Fibroblast of villous mesenchyme (primary cell): ENCODE data around the gene TRIM39. TPM values are rescaled to one million over a fixed set of nuclear protein-coding genes. Genes with fewer than 3 reads are reported as not detected.
A peak's percentile ranks its signal among the peaks of the same experiment; 100 is the strongest.

ENCODE experiments used
- DNase-seq: peaks from one replicate; pipeline ENCODE4 v3.0.0-alpha.2; 2010; ENCODE audit warnings: low read depth
- H3K4me3 ChIP-seq: 2 replicates; pipeline ENCODE4 v1.5.1; 2011; ENCODE audit warnings: low read depth, mild to moderate bottlenecking, low read length
- total RNA-seq: library from RNA; depleted of rRNA; stranded (reverse); fragments of >200 nt; gene quantifications from 2 replicates; pipeline ENCODE4 v1.2.3, GENCODE V29; 2012
- TF ChIP-seq, protein P1 (sequence below): IDR thresholded peaks from 2 replicates; pipeline ENCODE4 v1.5.1; 2012; ENCODE audit warnings: low read depth, mild to moderate bottlenecking, low read length; ENCODE audit not compliant: insufficient read depth

Gene TRIM39
- total RNA-seq, 1 donor: 10.8 TPM

DNA sequence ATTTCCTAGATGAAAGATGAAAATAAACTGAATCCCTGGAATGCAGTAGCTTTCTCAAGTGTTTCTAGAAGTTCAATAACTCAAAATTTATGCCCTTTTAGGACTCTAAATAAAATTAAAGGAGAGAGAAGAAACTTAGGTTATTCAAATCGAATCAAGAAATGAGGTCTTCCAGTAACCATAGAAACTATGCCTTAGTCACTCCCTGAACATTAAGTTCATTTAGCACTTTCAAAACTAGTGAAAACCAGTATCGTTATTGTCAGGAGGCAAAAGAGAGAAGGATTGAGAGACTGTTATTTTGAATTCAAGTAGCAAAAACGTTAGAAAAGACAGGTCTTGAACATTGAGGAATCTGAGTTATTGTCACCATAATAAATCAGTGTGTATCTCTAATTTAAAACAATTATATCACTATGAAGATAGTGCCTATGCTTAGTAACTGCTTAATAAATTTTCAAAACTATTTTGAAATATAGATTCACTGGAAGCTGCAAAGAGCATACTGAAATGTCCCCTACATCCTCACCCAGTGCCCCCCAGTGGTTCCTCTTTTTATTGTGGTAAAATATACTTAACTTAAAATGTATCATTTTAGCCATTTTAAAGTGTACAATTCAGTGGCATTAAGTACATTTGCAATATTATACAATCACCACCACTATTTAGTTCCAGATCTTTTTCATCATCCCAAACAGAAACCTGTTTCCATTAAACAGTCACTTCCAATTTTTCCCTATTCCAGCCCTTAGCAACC, 22.9 kb downstream of the TRIM39 start:
- no peak overlapping the region for H3K4me3 ChIP-seq
- TF ChIP-seq, protein P1, sequence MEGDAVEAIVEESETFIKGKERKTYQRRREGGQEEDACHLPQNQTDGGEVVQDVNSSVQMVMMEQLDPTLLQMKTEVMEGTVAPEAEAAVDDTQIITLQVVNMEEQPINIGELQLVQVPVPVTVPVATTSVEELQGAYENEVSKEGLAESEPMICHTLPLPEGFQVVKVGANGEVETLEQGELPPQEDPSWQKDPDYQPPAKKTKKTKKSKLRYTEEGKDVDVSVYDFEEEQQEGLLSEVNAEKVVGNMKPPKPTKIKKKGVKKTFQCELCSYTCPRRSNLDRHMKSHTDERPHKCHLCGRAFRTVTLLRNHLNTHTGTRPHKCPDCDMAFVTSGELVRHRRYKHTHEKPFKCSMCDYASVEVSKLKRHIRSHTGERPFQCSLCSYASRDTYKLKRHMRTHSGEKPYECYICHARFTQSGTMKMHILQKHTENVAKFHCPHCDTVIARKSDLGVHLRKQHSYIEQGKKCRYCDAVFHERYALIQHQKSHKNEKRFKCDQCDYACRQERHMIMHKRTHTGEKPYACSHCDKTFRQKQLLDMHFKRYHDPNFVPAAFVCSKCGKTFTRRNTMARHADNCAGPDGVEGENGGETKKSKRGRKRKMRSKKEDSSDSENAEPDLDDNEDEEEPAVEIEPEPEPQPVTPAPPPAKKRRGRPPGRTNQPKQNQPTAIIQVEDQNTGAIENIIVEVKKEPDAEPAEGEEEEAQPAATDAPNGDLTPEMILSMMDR: no peak
- DNase-seq: no peak

DNA sequence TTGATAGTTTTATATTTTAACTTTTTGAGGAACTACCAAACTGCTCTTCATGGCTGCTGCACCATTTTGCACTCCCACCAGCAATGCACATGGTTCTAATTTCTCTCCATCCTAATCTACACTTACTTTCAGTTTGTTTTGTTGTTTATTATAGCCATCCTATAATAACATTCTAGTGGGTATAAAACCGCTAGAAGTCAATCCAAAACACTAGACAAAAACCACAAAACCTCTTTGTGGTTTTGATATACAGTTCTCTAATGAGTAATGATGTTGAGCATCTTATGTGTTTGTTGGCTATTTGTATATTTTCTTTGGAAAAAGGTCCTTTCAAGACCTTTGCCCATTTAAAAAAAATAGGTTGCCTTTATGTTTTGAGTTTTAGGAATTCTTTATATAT, 23.8 kb downstream of the TRIM39 start:
- no peak for DNase-seq
- no peak overlapping the region for H3K4me3 ChIP-seq
- TF ChIP-seq, protein P1: no peak

DNA sequence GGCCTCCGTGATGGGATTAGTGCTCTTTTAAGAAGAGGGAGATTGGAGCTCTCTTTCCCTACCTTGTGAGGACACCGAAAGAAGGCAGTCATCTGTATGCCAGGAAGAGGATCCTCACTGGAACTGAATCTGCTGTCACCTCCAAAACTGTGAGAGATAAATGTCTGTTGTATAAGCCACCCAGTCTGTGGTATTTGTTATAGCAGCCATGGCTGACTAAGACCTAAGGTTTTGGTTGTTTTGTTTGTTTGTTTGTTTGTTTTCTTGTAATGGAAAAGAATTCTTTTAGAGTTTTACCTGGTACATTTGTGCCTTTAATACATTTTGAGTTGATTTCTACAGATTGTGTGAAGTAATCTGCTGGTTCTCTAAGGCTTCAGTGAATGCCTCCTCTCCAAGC, 25.8 kb downstream of the TRIM39 start:
- DNase-seq: no peak
- TF ChIP-seq, protein P1: no peak
- no peak overlapping the region for H3K4me3 ChIP-seq

DNA sequence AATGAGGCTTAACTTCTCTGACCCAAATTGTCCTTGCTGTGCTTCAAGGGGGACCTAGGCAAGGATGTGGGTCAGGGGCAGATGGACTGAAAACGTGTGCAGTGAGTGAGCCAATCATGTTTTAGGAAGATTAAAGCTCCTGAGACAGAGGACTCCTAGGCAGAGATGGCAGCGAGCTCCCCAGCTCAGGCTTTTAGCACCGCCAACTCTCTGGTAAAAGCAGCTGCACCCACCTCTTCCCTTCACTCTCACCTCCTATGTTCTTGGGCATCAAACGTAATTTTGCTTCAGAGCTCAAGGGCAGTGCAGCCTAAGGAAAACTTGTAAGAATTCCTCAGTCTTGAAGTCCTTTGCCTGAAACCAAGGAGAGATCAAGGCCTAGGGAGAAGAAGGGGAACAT, 28.6 kb downstream of the TRIM39 start:
- no peak for DNase-seq
- TF ChIP-seq, protein P1: no peak
- no peak overlapping the region for H3K4me3 ChIP-seq

DNA sequence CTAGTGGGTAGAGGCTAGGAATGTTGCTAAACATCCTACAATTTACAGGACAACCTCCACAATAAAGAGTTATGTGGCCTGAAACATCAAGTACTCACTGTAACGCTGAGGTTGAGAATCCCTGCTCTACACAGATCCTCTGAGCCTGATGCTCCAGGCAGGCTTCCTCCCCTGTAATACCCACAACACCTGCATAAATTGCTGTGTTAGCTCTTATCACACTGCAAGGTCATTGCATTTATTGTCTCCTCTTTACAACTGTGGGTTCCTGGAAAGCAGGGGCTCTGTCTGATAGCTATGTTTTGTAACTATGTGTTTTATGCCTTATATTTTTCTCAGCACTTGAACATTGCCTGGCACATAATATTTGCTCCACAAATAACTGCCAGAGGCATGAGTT, 29.8 kb downstream of the TRIM39 start:
- TF ChIP-seq, protein P1: no peak
- DNase-seq: no peak
- no peak overlapping the region for H3K4me3 ChIP-seq

DNA sequence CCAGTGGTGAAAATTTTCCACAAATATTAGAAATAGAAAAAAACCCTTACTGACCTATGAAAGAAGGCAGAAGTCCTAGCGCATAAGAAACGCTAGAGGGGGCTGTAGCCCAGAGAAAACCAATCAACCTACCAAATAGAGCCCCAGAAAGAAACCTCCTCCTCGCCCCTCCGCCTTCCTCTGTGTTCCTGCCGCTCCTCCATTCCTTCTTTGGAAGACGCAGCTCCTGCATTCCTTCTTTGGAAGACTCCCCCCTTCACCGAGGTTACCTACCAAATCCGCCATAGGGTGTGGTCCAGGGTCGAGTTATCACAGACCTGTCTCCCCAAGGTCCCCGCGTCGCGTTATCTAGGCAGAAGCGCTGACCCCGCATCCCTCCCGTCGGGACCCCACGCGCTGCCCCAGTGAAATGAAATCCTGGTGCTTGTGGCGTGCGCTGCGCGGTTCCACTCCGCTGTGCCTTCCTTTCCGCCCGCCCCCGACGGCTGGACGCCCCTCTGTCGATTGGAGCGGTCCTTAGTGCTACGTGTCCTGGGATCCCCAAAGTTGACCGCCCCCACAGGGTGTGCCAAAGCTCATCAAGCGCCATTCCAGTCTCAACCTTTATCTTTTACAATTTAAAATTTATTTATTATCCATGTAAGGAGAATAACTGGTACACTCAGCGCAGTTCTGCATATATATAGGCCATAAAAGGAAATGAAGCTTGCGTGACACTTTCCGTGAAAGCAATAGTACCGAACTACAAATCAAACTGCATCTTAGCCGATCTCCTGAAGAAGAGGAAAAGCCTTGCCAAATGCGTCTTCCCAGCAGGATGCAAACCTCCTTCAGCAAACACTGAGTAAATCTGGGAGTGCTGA, 31.2 kb downstream of the TRIM39 start:
- DNase-seq: peak; percentile 82
- peak overlapping the region; percentile 55 for H3K4me3 ChIP-seq
- TF ChIP-seq, protein P1: peak; percentile 81
